GM18511 (cell line): Measurements from ENCODE around the gene UBASH3A.

Source experiments
- ATAC-seq: cut with Tn5 transposase; IDR thresholded peaks from one replicate; pipeline ENCODE4 v1.9.1; 2021; ENCODE audit warnings: mild to moderate bottlenecking, moderate library complexity; ENCODE audit not compliant: unreplicated experiment

UBASH3A gene

GRCh38 chr21:42447182-42447581 is 43.5 kb downstream of the UBASH3A start:
- no peak for ATAC-seq

GRCh38 chr21:42447732-42448131 is 44.0 kb downstream of the UBASH3A start:
- no peak for ATAC-seq

- ATAC-seq: no peak
Measured at GRCh38 chr21:42448686-42449085, 45.0 kb downstream of the UBASH3A start.

GRCh38 chr21:42451941-42452340 is 48.2 kb downstream of the UBASH3A start:
- no peak for ATAC-seq

GRCh38 chr21:42452401-42453223 is 48.9 kb downstream of the UBASH3A start:
- no peak for ATAC-seq

- ATAC-seq: no peak
Measured at GRCh38 chr21:42453224-42453985, 49.7 kb downstream of the UBASH3A start.

- no peak for ATAC-seq
Measured at GRCh38 chr21:42453986-42454570, 50.4 kb downstream of the UBASH3A start.

- ATAC-seq: no peak
Measured at GRCh38 chr21:42454786-42455185, 51.1 kb downstream of the UBASH3A start.

- ATAC-seq: no peak
Measured at GRCh38 chr21:42455196-42455595, 51.5 kb downstream of the UBASH3A start.

- ATAC-seq: no peak
Measured at GRCh38 chr21:42455754-42456440, 52.2 kb downstream of the UBASH3A start.

- ATAC-seq: no peak
Measured at GRCh38 chr21:42456457-42456856, 52.8 kb downstream of the UBASH3A start.

- no peak for ATAC-seq
Measured at GRCh38 chr21:42459082-42459460, 55.4 kb downstream of the UBASH3A start.

- ATAC-seq: no peak
Measured at GRCh38 chr21:42459546-42460215, 56.0 kb downstream of the UBASH3A start.

- peak; percentile 63 for ATAC-seq
Measured at GRCh38 chr21:42460391-42461184, 56.9 kb downstream of the UBASH3A start.

- ATAC-seq: no peak
Measured at GRCh38 chr21:42461185-42461520, 57.5 kb downstream of the UBASH3A start.

- no peak for ATAC-seq
Measured at GRCh38 chr21:42461881-42462877, 58.5 kb downstream of the UBASH3A start.

GRCh38 chr21:42463861-42464515 is 60.3 kb downstream of the UBASH3A start:
- no peak for ATAC-seq
